Iris pigment epithelial cell (primary cell): ENCODE measurements around the gene CUL2.
"Not testable (repeated sequence)": the region's sequence is repeated elsewhere in the genome, so short reads cannot be mapped to it uniquely, and the experiment has no call there.

Source experiments
- DNase-seq: peaks from one replicate; pipeline ENCODE4 v3.0.0-alpha.2; 2011; ENCODE audit warnings: low read depth

CUL2 gene

GRCh38 chr10:34978080-34978479 is 112.1 kb downstream of the CUL2 start:
- DNase-seq, result no peak

DNA sequence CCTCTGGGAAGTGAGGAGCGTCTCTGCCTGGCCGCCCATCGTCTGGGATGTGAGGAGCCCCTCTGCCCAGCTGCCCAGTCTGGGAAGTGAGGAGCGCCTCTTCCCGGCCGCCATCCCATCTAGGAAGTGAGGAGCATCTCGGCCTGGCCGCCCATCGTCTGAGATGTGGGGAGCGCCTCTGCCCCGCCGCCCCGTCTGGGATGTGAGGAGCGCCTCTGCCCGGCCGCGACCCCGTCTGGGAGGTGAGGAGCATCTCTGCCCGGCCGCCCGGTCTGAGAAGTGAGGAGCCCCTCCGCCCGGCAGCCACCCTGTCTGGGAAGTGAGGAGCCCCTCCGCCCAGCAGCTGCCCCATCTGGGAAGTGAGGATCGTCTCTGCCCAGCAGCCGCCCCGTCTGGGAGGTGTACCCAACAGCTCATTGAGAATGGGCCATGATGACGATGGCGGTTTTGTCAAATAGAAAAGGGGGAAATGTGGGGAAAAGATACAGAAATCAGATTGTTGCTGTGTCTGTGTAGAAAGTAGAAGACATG is 113.7 kb downstream of the CUL2 start:
- DNase-seq, result not testable (repeated sequence)

- DNase-seq, result not testable (repeated sequence)
Observed at GRCh38 chr10:34974364-34975065, 115.6 kb downstream of the CUL2 start.

DNA sequence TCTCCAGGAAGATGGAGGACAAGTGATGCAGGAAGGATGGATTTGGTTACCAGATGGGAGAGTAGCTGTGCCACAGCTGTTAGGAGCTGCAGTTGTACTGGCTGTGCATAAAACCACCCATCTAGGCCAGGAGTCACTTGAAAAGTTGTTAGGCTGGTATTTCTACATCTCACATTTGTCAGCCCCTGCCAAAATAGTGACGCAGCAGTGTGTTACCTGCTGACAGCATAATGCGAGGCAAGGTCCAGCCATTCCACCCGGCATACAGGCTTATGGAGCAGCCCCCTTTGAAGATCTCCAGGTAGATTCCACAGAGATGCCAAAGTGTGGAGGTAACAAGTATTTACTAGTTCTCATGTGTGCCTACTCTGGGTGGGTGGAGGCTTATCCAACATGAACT is 116.4 kb downstream of the CUL2 start:
- DNase-seq, result not testable (repeated sequence)

DNA sequence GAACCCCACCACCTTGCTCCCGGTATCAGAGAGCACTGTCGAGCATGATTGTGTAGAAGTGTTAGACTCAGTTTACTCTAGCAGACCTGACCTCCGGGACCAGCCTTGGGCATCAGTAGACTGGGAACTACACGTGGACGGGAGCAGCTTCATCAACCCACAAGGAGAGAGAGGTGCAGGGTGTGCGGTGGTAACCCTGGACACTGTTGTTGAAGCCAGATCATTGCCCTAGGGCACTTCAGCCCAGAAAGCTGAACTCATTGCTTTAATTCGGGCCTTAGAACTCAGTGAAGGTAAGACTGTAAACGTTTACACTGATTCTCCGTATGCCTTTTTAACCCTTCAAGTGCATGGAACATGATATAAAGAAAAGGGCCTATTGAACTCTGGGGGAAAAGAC is 117.0 kb downstream of the CUL2 start:
- not testable (repeated sequence) for DNase-seq

DNA sequence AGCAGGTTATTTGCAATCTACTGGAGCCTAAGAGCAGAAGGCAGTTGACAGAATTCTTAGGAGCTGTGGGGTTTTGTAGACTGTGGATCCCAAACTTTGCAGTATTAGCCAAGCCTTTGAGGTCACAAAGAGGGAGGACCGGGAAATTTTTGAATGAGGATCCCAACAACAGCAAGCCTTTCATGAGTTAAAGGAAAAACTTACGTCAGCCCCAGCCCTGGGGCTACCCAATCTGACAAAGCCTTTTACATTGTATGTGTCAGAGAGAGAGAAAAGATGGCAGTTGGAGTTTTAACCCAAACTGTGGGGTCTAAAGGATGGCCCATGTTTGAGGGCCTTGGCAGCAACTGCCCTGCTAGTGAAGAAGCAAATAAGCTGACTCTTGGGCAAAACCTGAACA is 117.5 kb downstream of the CUL2 start:
- DNase-seq, result not testable (repeated sequence)

DNA sequence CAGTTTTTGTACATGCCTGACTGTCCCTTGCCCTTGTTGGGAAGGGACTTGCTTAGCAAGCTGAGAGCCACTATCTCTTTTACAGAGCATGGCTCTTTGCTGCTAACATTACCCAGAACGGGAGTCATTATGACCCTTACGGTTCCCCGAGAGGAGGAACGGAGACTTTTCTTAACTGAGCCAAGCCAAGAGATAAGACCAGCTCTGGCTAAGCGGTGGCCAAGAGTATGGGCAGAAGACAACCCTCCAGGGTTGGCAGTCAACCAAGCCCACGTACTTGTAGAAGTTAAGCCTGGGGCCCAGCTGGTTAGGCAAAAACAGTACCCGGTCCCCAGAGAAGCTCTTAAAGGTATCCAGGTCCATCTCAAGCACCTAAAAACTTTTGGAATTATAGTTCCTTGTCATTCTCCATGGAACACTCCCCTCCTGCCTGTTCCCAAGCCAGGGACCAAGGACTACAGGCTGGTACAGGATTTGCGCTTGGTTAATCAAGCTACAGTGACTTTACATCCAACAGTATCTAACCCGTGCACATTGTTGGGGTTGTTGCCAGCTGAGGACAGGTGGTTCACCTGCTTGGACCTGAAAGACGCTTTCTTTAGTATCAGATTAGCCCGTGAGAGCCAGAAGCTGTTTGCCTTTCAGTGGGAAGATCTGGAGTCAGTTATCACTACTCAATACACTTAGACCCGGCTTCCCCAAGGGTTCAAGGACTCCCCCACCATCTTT is 118.4 kb downstream of the CUL2 start:
- DNase-seq, result not testable (repeated sequence)

- DNase-seq, result no peak
Observed at GRCh38 chr10:34969171-34969570, 121.0 kb downstream of the CUL2 start.

- peak; percentile 23 for DNase-seq
Observed at GRCh38 chr10:34967335-34967880, 122.7 kb downstream of the CUL2 start.

DNA sequence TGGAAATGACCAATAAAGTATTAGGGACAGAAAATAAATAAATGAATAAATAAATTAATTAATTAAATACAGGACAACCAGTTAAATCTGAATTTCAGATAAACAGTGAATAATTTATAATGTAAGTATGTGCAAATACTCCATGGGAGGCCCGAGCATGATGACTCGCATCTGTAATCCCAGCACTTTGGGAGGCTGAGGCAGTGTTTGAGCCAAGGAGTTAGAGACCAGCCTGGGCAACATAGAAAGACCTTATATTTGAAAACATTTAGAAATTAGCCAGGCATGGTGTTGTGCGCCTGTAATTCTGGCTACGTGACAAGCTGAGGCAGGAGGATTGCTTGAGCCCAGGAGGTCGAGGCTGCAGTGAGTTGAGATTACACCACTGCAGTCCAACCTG is 123.7 kb downstream of the CUL2 start:
- peak; percentile 65 for DNase-seq

GRCh38 chr10:34966040-34966439 is 124.1 kb downstream of the CUL2 start:
- no peak for DNase-seq

DNA sequence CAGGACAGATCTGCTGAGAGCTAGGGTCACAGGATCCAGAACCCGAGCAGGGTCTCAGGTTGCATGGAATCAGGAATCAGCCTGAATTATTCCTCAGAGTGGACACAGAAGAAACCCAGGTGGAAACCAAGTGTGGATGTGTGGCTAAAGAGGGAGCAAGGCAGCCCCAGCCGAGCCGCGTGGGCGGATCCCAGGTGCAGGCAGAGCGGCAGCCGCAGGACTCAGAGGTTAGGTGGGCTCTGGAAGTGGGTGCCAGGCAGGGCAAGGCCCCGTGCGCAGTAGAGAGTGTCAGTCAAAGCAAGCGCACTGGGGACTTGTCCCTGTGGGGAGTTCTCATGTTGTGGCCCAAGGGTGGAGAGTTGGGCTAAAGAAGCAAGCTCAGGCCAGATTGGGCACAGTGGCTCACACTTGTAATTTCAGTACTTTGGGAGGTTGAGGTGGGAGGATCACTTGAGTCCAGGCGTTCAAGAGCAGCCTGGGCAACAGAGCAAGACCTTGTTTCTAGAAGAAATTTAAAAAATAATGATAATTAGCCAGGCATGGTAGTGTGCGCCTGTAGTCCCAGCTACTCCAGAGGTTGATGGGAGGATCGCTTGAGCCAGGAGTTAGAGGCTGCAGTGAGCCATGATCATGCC is 125.9 kb downstream of the CUL2 start:
- DNase-seq, result no peak

GRCh38 chr10:34962866-34963265 is 127.3 kb downstream of the CUL2 start:
- DNase-seq, result no peak

GRCh38 chr10:34960983-34961382 is 129.2 kb downstream of the CUL2 start:
- peak; percentile 51 for DNase-seq

DNA sequence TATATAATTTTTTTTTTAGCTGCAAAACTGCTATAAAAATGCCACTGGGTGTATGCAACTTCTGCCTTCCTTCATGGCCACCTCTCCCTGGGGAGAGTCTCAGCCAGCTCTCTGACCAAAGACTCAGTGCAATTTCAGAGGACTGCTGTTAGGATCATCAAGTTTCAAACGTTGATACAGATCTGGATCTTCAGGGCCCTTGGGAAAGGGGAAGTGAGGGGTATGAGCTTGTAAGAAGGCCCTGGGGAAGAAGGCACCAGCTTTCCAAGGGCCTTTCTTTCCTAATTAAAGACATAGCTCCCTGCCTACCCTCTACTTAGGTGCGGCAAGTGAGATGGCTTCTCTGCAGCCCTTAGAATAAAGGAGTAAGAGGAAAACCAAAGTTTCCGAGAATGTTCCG is 130.4 kb downstream of the CUL2 start:
- DNase-seq, result no peak

DNA sequence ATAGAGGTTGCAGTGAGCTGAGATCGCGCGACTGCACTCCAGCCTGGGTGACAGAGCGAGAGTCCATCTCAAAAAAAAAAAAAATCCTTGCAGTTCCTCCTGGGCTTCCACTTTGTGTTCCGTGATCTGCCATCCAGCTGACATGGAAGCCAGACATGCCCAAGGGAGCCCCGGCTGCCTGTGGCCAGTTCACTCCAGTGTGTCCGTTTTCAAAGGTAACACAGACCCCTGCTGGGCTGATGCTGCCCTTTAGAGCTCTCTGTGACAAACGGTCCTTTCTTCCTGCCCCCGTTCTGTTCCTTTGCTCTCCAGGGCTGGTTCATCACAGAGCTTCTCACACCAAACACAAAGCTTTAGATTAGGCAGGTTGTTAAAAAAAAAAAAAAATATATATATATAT is 130.8 kb downstream of the CUL2 start:
- DNase-seq, result no peak
